Caki2 (cell line): Measurements from ENCODE around the gene LLGL1. TPM values are rescaled to one million over a fixed set of nuclear protein-coding genes. Genes with fewer than 3 reads are reported as not detected.

Source experiments
- DNase-seq: peaks from one replicate; pipeline ENCODE4 v3.0.0-alpha.2; 2015; ENCODE audit warnings: low read depth
- in situ Hi-C: cut with HindIII; loops from 2 replicates; pipeline ENCODE4 v1.10.0; 2016; ENCODE audit warnings: low sequenced_read_pairs, low pct_unique_long_range_greater_than_20kb, mixed read lengths
- total RNA-seq: library from RNA; depleted of rRNA; stranded (reverse); fragments of >200 nt; shearing (Covaris generic); gene quantifications from 2 replicates; pipeline ENCODE4 v1.2.3, GENCODE V29; 2014; ENCODE audit warnings: low replicate concordance; rRNA removed

LLGL1 gene
- total RNA-seq, 1 experiment from 2014 or later, result 21.4 TPM

- in situ Hi-C loops, result no loop called here
- no peak for DNase-seq
These were observed 59.9 kb downstream of the LLGL1 start for GRCh38 chr17:18285296-18285695.

GRCh38 chr17:18291718-18292540 is 66.5 kb downstream of the LLGL1 start:
- DNase-seq, result no peak
- in situ Hi-C loops, result no loop called here

Other genes with a start within 250 kb of the LLGL1 start
- gene ATPAF2, start 186.5 kb upstream of the LLGL1 start, total RNA-seq, result 16.5 and 31.9 TPM in 2 replicates
- gene GID4, start 186.2 kb upstream of the LLGL1 start, total RNA-seq, result 2.6 and 7.8 TPM in 2 replicates
- 33.4 and 56.6 TPM in 2 replicates for gene DRG2, start 137.7 kb upstream of the LLGL1 start, total RNA-seq
- not detected in 2 replicates for gene MYO15A, start 116.9 kb upstream of the LLGL1 start, total RNA-seq
- 43.2 and 55.3 TPM in 2 replicates for gene ALKBH5, start 41.8 kb upstream of the LLGL1 start, total RNA-seq
- 313 and 353 TPM in 2 replicates for gene FLII, start 33.1 kb downstream of the LLGL1 start, total RNA-seq
- gene MIEF2, start 35.0 kb downstream of the LLGL1 start, total RNA-seq, result 24.6 and 28.4 TPM in 2 replicates
- 11.9 and 15.9 TPM in 2 replicates for gene TOP3A, start 89.4 kb downstream of the LLGL1 start, total RNA-seq
- 7.0 and 9.7 TPM in 2 replicates for gene SMCR8, start 89.7 kb downstream of the LLGL1 start, total RNA-seq
- 83.3 and 108 TPM in 2 replicates for gene SHMT1, start 137.9 kb downstream of the LLGL1 start, total RNA-seq
- gene EVPLL, start 152.1 kb downstream of the LLGL1 start, total RNA-seq, result not detected in 2 replicates